Upper lobe of left lung (tissue), 4 donors: ENCODE results near the gene EBF3.

Source experiments
- CTCF ChIP-seq, 6 experiments: fragments of 450-650 bp in 4 of 6; fragments of 200-600 bp in 2 of 6; sonication (generic) in 2 of 6; IDR thresholded peaks; one replicate each; pipeline ENCODE4 v1.5.1; 2016 to 2019; ENCODE audit warnings: antibody characterized with exemption in 6 of 6
- POLR2AphosphoS5 ChIP-seq, 2 donors: sonication (generic); formaldehyde crosslinking; IDR thresholded peaks; one replicate each; pipeline ENCODE4 v1.5.1; 2017; ENCODE audit warnings: antibody characterized with exemption in 2 of 2

- TF ChIP-seq CTCF (IDR thresholded peaks at IDR 0.05), result no peak
- TF ChIP-seq POLR2AphosphoS5 (IDR thresholded peaks at IDR 0.05), result no peak
These were observed 53.2 kb downstream of the EBF3 start for GRCh38 chr10:129910861-129911260.
